SHP77 treated with DMSO at 0.1 percent for 48 hours (cell line): Measurements from ENCODE around the gene DNAH6.

Experiments
- DNase-seq: peaks from one replicate; lab custom pipeline; 2025; lab: John Stamatoyannopoulos, UW

DNAH6 gene

GRCh38 chr2:84629550-84629949, 113.3 kb downstream of the DNAH6 start:
- DNase-seq: no peak

GRCh38 chr2:84631047-84631446, 114.7 kb downstream of the DNAH6 start:
- peak; percentile 3 for DNase-seq

- no peak for DNase-seq
Measured at GRCh38 chr2:84631985-84632384, 115.7 kb downstream of the DNAH6 start.

- no peak for DNase-seq
Measured at GRCh38 chr2:84636080-84636971, 120.0 kb downstream of the DNAH6 start.

- no peak for DNase-seq
Measured at GRCh38 chr2:84639751-84640150, 123.5 kb downstream of the DNAH6 start.

GRCh38 chr2:84640411-84640810, 124.1 kb downstream of the DNAH6 start:
- DNase-seq: no peak

- DNase-seq: no peak
Measured at GRCh38 chr2:84641021-84641420, 124.7 kb downstream of the DNAH6 start.

GRCh38 chr2:84643991-84644390, 127.7 kb downstream of the DNAH6 start:
- DNase-seq: no peak

- DNase-seq: no peak
Measured at GRCh38 chr2:84646514-84646913, 130.2 kb downstream of the DNAH6 start.

- DNase-seq: no peak
Measured at GRCh38 chr2:84647267-84647666, 131.0 kb downstream of the DNAH6 start.

- DNase-seq: no peak
Measured at GRCh38 chr2:84649058-84649457, 132.8 kb downstream of the DNAH6 start.

GRCh38 chr2:84649487-84650142, 133.3 kb downstream of the DNAH6 start:
- DNase-seq: no peak

GRCh38 chr2:84652431-84652830, 136.1 kb downstream of the DNAH6 start:
- no peak for DNase-seq

GRCh38 chr2:84653302-84653701, 137.0 kb downstream of the DNAH6 start:
- no peak for DNase-seq

- no peak for DNase-seq
Measured at GRCh38 chr2:84654414-84654813, 138.1 kb downstream of the DNAH6 start.

GRCh38 chr2:84669122-84669521, 152.8 kb downstream of the DNAH6 start:
- no peak for DNase-seq

- DNase-seq: no peak
Measured at GRCh38 chr2:84674099-84674498, 157.8 kb downstream of the DNAH6 start.

GRCh38 chr2:84674586-84674985, 158.3 kb downstream of the DNAH6 start:
- DNase-seq: no peak

GRCh38 chr2:84676295-84676694, 160.0 kb downstream of the DNAH6 start:
- no peak for DNase-seq

GRCh38 chr2:84678214-84678613, 161.9 kb downstream of the DNAH6 start:
- no peak for DNase-seq

- no peak for DNase-seq
Measured at GRCh38 chr2:84686783-84687476, 170.6 kb downstream of the DNAH6 start.

- DNase-seq: no peak
Measured at GRCh38 chr2:84687498-84688149, 171.3 kb downstream of the DNAH6 start.
